NCI-H774 (cell line): ENCODE results near the gene DSEL.
A peak's percentile ranks its signal among the peaks of the same experiment; 100 is the strongest.

ENCODE experiments used
- DNase-seq: peaks from one replicate; lab custom pipeline; 2025; lab: John Stamatoyannopoulos, UW

DSEL gene

DNA sequence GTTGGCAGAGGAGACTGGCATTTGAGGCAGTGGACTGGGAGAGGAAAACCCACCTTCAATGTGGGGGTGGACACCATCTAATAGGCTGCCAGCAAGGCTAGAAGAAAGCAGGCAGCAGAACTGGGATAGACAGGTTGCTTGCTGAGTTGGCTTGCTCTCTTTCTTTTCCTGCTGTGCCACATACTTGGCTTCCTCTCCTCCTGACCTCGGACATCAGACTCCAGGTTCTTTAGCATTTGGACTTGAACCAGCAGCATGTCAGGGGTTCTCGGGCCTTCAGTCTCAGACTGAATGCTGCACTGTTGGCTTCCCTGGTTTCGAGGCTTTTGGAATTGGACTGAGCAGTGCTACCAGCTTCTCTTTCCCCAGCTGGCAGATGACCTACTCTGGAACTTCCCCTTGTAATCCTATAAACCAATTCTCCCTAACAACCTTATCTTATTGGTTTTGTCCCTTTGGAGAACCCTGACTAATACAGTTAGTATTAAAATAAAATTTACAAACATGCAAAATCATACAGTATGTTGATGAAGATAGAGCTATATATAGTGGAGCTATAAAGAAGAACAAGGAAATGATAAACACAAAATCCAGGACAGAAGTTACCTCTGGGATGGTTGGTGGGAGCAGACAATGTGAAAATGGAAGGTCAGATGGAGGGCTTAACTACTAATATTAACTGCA, 15.9 kb downstream of the DSEL start:
- no peak for DNase-seq

DNA sequence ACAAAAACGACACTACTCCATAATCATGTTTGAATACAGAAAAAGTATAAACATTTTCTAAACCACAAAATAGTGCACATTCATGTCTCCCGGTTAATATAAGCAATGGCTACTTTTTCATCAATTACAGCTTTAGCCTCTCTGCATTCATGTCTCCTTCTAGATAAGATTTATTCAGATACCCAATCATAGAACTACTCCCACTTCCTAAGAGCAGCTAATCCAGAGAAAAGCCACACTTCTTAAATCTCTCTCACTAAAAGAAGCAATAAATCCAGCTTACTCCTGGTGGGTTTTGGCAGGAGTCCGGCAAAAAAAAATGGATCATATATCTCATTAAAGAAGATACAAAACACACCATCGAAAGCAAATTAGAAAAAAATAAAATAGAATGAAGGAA, 20.1 kb downstream of the DSEL start:
- no peak for DNase-seq

DNA sequence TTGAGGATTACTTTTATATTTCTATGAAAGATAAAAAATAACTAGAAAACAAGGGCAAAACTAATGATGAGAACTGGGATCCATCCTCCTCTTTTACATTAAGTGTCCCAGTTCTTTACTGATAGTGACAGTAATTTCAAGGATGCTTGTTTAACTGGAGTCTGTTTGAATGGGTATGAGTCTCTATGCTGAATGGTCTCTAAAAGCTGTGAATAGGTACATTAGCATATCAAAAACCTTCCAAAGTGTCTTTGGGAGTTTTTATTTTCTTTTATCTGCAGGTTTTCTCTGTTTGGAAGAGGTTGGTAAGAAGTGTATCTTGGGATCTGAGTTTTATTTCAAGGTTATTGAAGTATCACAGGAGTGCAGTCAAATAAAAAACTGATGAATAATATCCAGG, 30.0 kb downstream of the DSEL start:
- no peak for DNase-seq

DNA sequence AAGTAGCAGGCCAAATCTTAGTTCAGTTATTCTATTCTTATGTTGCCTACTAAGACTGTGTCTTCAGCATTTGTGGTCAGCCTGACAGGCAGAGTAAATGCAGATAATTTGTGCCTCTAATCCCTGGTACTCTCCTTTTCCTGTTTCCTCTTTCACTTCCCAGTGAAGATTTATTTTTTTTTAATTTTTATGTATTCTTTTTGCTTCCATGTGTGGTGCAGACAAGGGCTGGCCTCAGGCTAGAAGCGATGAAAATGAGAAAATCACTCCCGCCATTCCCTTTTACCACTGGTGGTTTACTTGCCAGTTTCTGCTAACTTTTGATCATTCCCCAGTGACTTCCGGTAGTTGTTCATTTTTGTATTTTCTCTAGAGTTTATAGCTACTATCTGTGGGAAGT, 30.9 kb downstream of the DSEL start:
- DNase-seq, result no peak

DNA sequence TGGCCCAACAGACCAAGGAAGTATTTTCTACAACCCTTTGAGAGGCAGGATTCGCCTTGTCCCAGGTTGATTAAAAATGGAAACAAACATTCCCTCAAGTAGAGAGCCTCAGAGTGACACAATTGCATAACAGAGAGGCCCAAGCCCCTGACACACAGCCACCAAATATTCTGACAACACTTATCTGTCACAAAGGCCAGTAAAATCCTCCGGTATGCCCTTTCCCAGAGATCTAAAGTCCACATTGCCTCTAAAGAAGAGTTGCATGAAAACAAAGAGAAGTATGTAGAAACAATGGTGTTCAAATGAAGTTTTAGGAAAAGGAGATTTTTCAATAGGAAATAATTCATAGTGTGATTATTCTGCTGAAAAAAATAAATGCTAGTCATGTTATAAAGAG, 32.1 kb downstream of the DSEL start:
- DNase-seq, result no peak

DNA sequence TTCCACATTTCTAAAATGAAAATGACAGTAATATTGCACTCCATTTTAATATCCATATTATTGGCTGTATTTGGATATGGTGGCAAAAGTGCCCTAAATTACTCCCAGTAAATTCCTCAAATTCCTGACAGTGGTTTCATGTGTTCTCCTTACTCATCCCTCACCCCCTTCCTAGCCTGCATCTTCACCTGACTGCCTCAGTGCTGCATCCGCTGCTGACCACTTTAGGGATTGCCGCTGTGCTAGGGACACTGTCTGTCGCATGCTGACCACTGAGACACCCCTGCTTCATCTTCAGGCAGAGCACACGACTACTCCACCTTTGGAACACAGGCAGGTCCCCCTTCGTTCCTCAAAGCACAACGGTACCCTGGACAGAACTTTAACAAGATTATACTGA, 32.6 kb downstream of the DSEL start:
- no peak for DNase-seq

DNA sequence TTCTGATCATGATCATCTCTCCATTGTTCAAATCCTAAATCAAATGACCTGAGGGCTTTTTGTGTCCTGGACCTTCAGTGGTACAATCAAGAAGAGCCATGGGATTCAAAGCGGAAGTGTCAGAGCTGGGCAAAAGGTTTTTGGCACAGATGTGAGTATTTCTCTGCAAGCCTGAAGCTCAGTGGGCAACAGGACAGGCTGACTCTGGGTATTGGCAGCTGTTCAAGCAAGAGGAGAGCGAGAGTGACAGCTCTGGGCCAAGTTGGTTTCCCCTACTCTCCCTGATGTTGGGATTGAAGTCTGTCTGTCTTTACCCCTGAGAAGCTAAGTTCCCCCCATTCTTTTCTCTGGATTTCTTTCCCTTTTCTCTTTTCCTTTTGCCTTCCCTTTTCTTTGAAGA, 33.3 kb downstream of the DSEL start:
- no peak for DNase-seq

DNA sequence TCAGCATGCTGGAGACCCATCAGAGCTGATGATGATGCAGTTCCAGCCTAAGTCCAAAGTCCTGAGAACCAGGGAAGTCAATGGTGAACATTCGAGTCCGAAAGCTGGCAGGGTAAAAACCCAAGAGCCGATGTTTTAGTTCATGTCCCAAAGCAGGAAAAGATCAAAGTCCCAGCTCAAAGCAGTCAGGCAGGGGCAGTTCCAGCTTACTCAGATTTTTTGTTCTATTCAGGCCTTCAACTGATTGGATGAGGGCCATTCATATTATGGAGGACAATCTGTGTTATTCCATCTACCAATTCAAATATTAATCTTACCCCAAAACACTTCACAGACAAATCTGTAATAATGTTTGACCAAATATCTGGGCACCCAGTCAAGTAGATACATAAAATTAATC, 38.3 kb downstream of the DSEL start:
- DNase-seq, result no peak

DNA sequence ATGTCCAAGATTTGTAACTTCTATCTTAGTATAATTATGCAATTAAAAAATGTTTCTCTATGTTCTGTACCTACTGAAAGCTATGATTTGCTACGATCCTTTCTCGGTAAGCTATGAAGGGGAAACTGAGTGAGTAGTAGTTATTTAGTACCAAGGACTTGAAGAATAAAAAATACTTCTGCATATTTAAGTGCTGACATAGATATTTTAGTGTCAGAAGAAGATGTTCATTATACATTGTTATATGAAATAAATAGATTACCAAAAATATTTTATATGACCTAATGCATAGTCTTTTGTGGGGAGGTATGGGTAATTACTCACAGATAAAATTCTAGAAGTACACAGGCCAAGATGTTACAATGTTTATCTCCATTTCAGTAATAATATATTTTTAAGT, 39.0 kb downstream of the DSEL start:
- no peak for DNase-seq

DNA sequence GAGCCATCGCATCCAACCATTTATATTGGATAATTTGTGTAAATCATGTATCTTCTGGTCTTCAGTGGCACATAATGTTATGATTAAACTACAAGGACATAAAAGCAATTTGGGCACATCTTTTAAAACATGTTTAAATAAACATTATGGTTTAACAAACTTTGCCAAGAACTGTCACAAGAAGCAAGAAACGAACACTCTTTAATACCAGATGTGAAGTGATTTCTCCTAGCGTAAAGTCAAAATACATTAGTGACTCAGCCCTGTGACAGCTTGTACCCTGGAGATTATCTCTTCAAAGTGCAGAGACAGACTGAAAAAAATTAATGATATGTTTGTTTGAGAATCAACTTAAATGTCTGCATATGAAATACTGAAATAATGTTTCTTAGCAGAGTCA, 39.9 kb downstream of the DSEL start:
- DNase-seq, result no peak

DNA sequence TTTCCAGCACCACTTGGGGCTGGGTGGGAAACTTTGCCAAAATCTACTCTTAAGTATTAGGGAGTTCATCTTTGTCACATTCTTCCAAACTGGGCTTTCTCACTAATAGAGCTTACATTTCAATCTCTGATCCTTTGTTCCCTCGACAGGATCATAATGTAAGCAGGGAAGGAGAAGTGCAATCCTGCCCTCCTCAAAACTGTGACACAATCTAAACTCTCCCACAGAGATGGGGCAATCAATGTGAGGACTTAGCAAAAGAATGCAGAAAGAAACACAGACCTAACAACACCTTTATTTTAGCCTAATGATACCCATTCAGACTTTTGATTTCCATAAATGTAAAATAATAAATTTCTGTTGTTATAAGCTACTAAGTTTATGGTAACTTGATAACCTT, 40.8 kb downstream of the DSEL start:
- no peak for DNase-seq

DNA sequence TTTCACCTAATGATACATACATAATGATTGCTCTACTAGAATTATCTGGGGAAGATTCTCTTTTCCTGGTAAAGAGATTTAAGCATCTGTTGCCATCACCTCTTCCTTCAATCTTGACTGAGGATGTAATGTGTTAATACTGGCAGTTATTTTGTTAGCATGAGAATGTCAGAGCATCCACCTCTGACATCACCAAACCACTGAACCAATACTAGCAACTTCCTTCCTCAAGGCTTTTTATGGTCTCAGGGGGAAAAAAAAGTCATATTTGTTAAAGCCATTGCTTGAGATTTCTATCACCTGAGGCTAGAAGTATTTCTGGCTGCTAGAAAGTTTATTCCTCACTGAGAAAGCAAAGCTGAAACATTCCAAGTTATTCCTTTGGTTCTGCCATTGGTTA, 48.5 kb downstream of the DSEL start:
- no peak for DNase-seq

DNA sequence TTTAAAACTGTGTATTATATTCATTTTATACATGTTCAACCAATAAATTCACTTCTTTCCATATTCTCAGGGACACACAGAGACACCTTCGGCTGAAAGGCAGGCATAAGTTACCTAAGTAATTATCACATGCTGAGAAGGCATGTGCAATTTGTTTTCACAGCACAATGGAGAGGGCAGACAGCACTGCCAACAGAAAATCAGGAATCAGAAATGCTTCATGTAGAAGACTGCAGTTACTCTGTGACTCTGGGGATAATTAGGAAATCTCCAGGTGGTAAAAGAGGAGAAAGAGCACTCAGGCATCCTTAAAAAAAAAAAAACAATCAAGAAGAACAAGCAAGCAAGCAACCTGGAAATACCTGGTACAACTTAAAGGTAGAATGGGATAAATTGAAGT, 49.3 kb downstream of the DSEL start:
- DNase-seq, result peak; percentile 10

DNA sequence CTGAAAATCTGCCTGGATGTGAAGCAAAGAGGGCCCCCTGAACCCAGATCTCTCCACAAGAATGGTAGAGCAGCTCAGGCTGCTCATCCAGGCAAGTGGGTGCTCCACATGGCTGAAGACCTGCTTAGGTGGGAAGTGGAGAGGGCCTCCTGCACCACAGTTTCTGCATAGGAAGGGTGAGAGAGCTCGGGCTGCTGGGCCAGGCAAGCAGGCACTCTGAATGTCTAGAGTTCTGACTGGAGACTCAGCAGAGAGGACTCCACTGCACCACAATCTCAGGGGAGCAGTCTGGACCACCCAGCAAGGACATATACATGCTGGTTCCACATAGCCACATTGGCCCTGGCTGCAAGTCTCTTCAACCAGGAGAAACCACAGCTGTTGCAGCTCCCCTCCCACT, 52.0 kb downstream of the DSEL start:
- DNase-seq, result no peak

DNA sequence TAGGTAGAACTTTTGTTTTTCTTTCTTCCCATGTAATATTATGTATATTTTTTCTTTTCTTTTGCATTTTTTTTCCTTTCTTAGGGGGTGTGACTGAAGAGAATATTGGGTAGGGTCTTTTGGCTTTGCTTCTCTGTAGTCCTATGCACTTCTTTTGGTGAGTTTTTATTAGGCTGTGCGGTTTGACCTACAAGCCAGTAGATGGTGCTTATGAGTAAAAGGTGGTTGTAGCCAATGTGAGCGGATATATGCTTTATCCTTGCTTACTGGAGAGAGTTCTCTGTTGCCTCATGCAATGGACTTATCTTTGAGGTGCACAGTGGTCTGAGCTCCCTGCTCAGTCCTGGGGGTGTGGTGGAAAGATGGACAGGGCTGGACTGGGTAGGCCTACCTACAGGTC, 52.7 kb downstream of the DSEL start:
- DNase-seq, result no peak

DNA sequence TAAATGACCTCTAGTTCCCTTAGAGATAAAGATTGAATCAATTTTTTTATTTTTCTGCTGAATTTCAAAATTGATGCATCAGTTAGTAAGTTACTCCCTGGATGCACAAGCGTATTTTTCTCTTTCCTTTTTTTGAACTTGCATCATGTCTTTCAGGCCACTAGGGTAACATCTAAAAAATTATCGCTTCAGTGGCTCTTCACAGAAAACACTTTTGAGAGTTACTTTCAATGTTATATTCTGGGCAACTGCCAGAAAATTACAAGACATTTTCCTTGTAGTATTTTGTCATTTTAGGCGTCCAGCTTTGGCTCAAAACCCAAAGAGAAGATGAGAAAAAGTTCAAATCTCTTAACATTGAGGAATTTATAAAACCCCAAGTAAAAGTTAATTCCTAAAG, 59.8 kb downstream of the DSEL start:
- DNase-seq, result no peak
